RWPE2 (cell line): Measurements from ENCODE around the gene CFAP410.

ENCODE experiments used
- ATAC-seq: fragments of 200-7000 bp; cut with Tn5 transposase; 3 replicates; pipeline ENCODE4 v1.9.1; 2021; ENCODE audit warnings: low read depth
- DNase-seq: peaks from one replicate; pipeline ENCODE4 v3.0.0-alpha.2; 2020; ENCODE audit warnings: low spot score
- H3K27ac ChIP-seq: fragments of 450-650 bp; 2 replicates; pipeline ENCODE4 v1.5.1; 2017; ENCODE audit warnings: mild to moderate bottlenecking; ENCODE audit not compliant: poor library complexity, severe bottlenecking
- H3K27me3 ChIP-seq: fragments of 250-450 bp; sonication (Bioruptor Pico); 2 replicates; pipeline ENCODE4 v1.5.1; 2021; ENCODE audit warnings: mild to moderate bottlenecking, moderate library complexity; ENCODE audit not compliant: insufficient read depth, poor library complexity, severe bottlenecking
- H3K36me3 ChIP-seq: fragments of 250-450 bp; sonication (Bioruptor Pico); 2 replicates; pipeline ENCODE4 v1.5.1; 2020; ENCODE audit warnings: low read depth, mild to moderate bottlenecking, moderate library complexity
- H3K4me1 ChIP-seq: fragments of 250-450 bp; sonication (Bioruptor Pico); 2 replicates; pipeline ENCODE4 v1.5.1; 2021; ENCODE audit warnings: mild to moderate bottlenecking, moderate library complexity; ENCODE audit not compliant: insufficient read depth, poor library complexity, severe bottlenecking
- H3K4me3 ChIP-seq: fragments of 250-450 bp; sonication (Bioruptor Pico); 2 replicates; pipeline ENCODE4 v1.5.1; 2021; ENCODE audit warnings: mild to moderate bottlenecking, moderate library complexity; ENCODE audit not compliant: severe bottlenecking
- H3K9me3 ChIP-seq: fragments of 250-450 bp; sonication (Bioruptor Pico); 2 replicates; pipeline ENCODE4 v1.5.1; 2021; ENCODE audit warnings: mild to moderate bottlenecking, moderate library complexity; ENCODE audit not compliant: severe bottlenecking
- TF ChIP-seq, protein P1 (sequence below): fragments of 450-650 bp; IDR thresholded peaks from one replicate; pipeline ENCODE4 v1.5.1; 2017; ENCODE audit warnings: mild to moderate bottlenecking, moderate library complexity; ENCODE audit not compliant: poor library complexity, severe bottlenecking

Gene CFAP410

GRCh38 chr21:44327603-44327974 is 11.6 kb downstream of the CFAP410 start:
- Histone ChIP-seq H3K27me3 (no peaks in the 10 kb centered on the region), H3K27ac (no peak overlapping the region), H3K9me3 (no peaks in the 10 kb centered on the region), H3K4me1 (no peaks in the 10 kb centered on the region), H3K4me3 (no peak overlapping the region), H3K36me3 (peaks cover 11% of the 10 kb centered on the region)
- ATAC-seq (no peak), DNase-seq (no peak)
- TF ChIP-seq, protein P1, sequence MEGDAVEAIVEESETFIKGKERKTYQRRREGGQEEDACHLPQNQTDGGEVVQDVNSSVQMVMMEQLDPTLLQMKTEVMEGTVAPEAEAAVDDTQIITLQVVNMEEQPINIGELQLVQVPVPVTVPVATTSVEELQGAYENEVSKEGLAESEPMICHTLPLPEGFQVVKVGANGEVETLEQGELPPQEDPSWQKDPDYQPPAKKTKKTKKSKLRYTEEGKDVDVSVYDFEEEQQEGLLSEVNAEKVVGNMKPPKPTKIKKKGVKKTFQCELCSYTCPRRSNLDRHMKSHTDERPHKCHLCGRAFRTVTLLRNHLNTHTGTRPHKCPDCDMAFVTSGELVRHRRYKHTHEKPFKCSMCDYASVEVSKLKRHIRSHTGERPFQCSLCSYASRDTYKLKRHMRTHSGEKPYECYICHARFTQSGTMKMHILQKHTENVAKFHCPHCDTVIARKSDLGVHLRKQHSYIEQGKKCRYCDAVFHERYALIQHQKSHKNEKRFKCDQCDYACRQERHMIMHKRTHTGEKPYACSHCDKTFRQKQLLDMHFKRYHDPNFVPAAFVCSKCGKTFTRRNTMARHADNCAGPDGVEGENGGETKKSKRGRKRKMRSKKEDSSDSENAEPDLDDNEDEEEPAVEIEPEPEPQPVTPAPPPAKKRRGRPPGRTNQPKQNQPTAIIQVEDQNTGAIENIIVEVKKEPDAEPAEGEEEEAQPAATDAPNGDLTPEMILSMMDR, result no peak

DNA sequence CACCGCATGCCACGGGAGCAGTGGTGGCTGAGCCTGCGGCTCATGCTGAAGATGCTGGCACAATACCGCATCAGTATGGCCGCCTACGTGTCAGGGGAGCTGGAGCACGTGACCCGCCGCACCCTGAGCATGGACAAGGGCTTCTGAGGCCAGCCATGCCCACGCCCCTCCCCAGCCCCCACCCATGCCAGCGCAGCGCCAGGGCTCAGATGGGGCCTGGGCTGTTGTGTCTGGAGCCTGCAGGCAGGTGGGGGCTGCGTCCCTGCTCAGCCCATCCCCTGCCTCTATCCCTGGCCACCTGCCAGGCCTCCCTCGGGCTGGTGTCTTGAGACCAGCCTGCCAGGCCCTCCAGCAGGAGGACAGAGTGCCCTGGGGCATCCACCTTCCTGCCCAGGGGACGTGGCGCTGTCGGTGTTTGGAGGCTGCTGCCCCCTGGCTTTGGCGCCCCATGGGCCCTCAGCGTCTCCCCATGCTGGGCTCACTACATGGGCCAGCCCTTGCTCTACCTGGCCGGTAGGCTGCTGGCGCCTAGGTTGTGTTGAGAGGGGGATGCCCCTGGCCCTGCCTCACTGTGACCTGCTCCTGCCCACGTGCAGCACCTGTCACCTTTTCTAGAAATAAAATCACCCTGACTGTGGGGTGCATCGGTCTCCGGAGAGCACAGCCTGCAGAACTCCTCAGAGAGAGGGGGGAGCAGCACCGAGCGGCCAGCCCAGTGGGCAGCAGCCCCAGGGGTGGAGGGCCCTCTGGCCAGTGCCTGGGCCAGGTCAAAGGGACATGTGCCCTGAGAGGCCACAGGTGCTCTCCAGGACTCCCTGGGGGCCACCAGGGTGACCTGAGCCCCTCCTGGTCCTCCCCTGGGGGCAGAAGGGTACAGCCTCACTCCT is 12.2 kb downstream of the CFAP410 start:
- DNase-seq (no peak), ATAC-seq (no peak)
- Histone ChIP-seq H3K36me3 (peaks cover 11% of the 10 kb centered on the region), H3K27me3 (no peaks in the 10 kb centered on the region), H3K4me3 (no peak overlapping the region), H3K27ac (no peak overlapping the region), H3K4me1 (no peaks in the 10 kb centered on the region), H3K9me3 (no peaks in the 10 kb centered on the region)
- TF ChIP-seq, protein P1, result no peak

- Histone ChIP-seq H3K4me1 (no peaks in the 10 kb centered on the region), H3K4me3 (no peak overlapping the region), H3K36me3 (peaks cover 14% of the 10 kb centered on the region), H3K27ac (no peak overlapping the region), H3K9me3 (no peaks in the 10 kb centered on the region), H3K27me3 (no peaks in the 10 kb centered on the region)
- TF ChIP-seq, protein P1, result no peak
- ATAC-seq (no peak), DNase-seq (no peak)
These were observed 12.9 kb downstream of the CFAP410 start for GRCh38 chr21:44326272-44326647.

DNA sequence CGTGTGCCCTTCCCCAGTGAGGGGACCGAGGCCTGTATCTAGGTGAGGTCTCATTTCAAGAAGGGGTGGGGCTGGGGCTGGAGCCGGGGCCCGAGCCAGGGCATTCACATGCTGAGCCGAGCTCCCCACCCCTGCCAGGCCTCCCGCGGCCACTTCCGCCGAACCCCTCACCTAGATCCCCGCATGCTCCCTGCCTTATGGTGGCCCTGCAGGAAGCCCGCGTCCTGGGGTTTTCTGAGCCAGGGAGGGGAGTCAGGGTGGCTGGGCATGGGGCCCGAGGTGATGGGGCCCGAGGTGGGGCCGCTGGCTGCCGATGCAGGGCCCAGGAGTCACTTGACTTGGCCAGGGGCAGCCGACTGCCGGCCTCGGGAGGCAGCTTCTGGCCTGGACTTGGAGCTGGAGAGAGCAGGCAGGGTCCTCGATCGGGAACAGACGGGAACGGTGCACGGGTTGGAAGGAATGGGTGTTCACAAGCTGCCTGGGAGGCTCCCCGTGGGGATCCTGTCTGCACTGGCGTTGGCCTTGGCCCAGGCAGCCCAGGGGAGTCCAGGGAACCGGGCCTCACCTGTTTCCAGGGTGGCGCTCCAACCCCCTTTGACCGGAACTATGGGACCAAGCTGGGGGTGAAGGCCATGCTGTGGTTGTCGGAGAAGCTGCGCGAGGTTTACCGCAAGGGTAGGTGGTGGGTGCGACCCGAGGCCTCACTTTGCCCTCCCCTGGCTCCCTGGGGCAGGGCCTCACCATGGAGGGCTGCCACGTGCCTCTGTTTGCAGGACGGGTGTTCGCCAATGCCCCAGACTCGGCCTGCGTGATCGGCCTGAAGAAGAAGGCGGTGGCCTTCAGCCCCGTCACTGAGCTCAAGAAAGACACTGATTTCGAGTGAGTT is 13.6 kb downstream of the CFAP410 start:
- no peak overlapping the region for H3K4me3 ChIP-seq
- H3K4me1 ChIP-seq, result no peaks in the 10 kb centered on the region
- H3K27me3 ChIP-seq, result no peaks in the 10 kb centered on the region
- ATAC-seq (no peak), DNase-seq (no peak)
- no peaks in the 10 kb centered on the region for H3K9me3 ChIP-seq
- H3K36me3 ChIP-seq, result peaks cover 14% of the 10 kb centered on the region
- H3K27ac ChIP-seq, result no peak overlapping the region
- TF ChIP-seq, protein P1, result no peak
